ENCODE measurements around the gene DLAT. TPM values are rescaled to one million over a fixed set of nuclear protein-coding genes. Genes with fewer than 3 reads are reported as not detected.

DLAT gene
- total and polyA plus RNA-seq, 2 experiments from 2014 or later: 31.8 to 66.5 TPM

DNA sequence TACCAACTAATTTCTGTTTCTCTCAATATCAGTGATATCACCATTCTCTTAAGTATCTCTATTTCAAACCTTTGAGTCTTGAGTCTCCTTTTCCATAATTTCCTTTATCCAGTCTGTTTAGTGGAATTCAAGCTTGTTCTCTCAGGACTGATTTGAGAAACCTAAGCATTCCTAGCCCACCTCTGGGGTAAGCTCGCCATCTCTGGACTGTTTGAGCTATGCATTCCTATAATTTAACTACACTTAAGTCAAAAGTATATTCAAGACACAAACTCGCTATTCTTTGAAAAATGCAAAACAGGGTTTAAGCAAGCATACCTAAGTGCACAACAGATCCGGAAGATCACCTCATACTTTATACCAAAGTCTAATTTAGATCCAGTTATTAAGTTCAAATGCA lies 2.1 kb upstream of the DLAT start:
- Histone ChIP-seq H3K9me2 (ENCODE audit: insufficient read depth) (no peaks in the 10 kb centered on the region), H2AFZ (no peak overlapping the region), H3K79me2 (replicated peaks; ENCODE audit: insufficient read depth) (peaks cover 15% of the 10 kb centered on the region), H3K27ac (ENCODE audit: low read depth) (no peak overlapping the region), H3K4me1 (ENCODE audit: insufficient read depth) (peaks cover 6% of the 10 kb centered on the region; the same call in 1 of the 2 replicates), H3K27me3 (ENCODE audit: insufficient read depth) (no peaks in the 10 kb centered on the region), H4K20me1 (replicated peaks; ENCODE audit: insufficient read depth) (no peaks in the 10 kb centered on the region), H3F3A (replicated peaks; ENCODE audit: low read depth) (no peaks in the 10 kb centered on the region), H3K4me2 (no peak overlapping the region), H3K36me3 (ENCODE audit: insufficient read depth) (peaks cover under 1% of the 10 kb centered on the region; the same call in 1 of the 2 replicates), H3K4me3 (no peak overlapping the region)
- H3K4me3 Mint-ChIP-seq: peak overlapping the region; percentile 47; the same call in 2 of the 3 replicates
- peaks cover 11% of the 10 kb centered on the region for H3K27me3 Mint-ChIP-seq (ENCODE audit: insufficient read depth, low read depth, poor library complexity)
- ATAC-seq (no peak), DNase-seq (ENCODE audit: low spot score) (peak; percentile 9)
- H3K36me3 Mint-ChIP-seq (ENCODE audit: low read depth): peaks cover 12% of the 10 kb centered on the region
- H3K4me1 Mint-ChIP-seq: peaks cover 10% of the 10 kb centered on the region; the same call in 2 of the 3 replicates
- peaks cover 3% of the 10 kb centered on the region; the same call in 1 of the 3 replicates for H3K9me3 Mint-ChIP-seq
- TF ChIP-seq, protein P1, sequence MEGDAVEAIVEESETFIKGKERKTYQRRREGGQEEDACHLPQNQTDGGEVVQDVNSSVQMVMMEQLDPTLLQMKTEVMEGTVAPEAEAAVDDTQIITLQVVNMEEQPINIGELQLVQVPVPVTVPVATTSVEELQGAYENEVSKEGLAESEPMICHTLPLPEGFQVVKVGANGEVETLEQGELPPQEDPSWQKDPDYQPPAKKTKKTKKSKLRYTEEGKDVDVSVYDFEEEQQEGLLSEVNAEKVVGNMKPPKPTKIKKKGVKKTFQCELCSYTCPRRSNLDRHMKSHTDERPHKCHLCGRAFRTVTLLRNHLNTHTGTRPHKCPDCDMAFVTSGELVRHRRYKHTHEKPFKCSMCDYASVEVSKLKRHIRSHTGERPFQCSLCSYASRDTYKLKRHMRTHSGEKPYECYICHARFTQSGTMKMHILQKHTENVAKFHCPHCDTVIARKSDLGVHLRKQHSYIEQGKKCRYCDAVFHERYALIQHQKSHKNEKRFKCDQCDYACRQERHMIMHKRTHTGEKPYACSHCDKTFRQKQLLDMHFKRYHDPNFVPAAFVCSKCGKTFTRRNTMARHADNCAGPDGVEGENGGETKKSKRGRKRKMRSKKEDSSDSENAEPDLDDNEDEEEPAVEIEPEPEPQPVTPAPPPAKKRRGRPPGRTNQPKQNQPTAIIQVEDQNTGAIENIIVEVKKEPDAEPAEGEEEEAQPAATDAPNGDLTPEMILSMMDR (conservative IDR thresholded peaks at IDR 0.05; ENCODE audit: low read depth in 2 of 2): 0 out of 4 replicates have a peak, but pooled peaks of 1 of the 2 experiments have one; percentile 9
- no peak for TF ChIP-seq JUNB (IDR thresholded peaks at IDR 0.05; ENCODE audit: unreplicated experiment)
- no peak overlapping the region for H3K27ac Mint-ChIP-seq

DNA sequence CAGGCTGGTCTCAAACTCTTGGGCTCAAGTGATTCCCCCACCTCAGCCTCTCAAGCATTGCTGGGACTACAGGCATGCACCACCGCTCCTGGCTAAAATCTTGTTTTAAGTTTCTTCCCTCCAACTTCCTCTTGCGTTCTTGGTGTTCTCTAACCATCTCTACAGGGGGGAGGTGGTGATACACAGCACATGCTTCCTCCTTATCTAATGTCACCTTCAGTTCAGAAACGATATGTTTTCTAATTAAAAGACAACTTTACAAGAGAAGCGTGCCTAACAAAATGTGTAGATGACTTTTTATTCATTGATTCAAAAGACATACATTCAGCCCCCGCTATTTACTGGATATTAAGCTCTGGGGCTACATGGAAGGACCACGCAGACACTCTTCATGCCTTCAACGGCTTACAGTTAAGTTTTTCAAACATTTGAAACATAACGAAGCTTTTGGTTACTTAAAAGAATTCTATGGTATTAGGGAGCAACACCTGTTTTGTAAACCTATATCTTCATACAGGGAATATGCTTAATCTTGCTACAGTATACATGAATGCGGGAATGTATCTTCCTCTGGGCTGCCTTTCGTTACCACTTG lies 933 bp upstream of the DLAT start:
- Histone ChIP-seq H3K4me1 (ENCODE audit: insufficient read depth) (peaks cover 6% of the 10 kb centered on the region; the same call in 1 of the 2 replicates), H3F3A (replicated peaks; ENCODE audit: low read depth) (no peaks in the 10 kb centered on the region), H3K36me3 (ENCODE audit: insufficient read depth) (peaks cover 12% of the 10 kb centered on the region), H2AFZ (peak overlapping the region; percentile 30; the same call in 1 of the 2 replicates), H3K27me3 (ENCODE audit: insufficient read depth) (no peaks in the 10 kb centered on the region), H3K79me2 (replicated peaks; ENCODE audit: insufficient read depth) (peaks cover 24% of the 10 kb centered on the region), H3K4me3 (peak overlapping the region; percentile 94), H3K27ac (ENCODE audit: low read depth) (no peak overlapping the region), H3K4me2 (peak overlapping the region; percentile 76), H3K9me2 (ENCODE audit: insufficient read depth) (no peaks in the 10 kb centered on the region), H4K20me1 (replicated peaks; ENCODE audit: insufficient read depth) (peaks cover 3% of the 10 kb centered on the region)
- H3K27me3 Mint-ChIP-seq (ENCODE audit: insufficient read depth, low read depth, poor library complexity): peaks cover 11% of the 10 kb centered on the region
- DNase-seq (ENCODE audit: low spot score) (peak; percentile 52), ATAC-seq (peak; percentile 14)
- H3K27ac Mint-ChIP-seq: peak overlapping the region; percentile 100
- H3K4me1 Mint-ChIP-seq: peaks cover 10% of the 10 kb centered on the region; the same call in 2 of the 3 replicates
- peaks cover 23% of the 10 kb centered on the region for H3K36me3 Mint-ChIP-seq (ENCODE audit: low read depth)
- peaks cover 3% of the 10 kb centered on the region; the same call in 1 of the 3 replicates for H3K9me3 Mint-ChIP-seq
- peak overlapping the region; percentile 98 for H3K4me3 Mint-ChIP-seq
- TF ChIP-seq, protein P2, sequence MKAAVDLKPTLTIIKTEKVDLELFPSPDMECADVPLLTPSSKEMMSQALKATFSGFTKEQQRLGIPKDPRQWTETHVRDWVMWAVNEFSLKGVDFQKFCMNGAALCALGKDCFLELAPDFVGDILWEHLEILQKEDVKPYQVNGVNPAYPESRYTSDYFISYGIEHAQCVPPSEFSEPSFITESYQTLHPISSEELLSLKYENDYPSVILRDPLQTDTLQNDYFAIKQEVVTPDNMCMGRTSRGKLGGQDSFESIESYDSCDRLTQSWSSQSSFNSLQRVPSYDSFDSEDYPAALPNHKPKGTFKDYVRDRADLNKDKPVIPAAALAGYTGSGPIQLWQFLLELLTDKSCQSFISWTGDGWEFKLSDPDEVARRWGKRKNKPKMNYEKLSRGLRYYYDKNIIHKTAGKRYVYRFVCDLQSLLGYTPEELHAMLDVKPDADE (IDR thresholded peaks at IDR 0.05): no peak
- no peak for TF ChIP-seq ZNF331 (CRISPR knock-in tag; IDR thresholded peaks at IDR 0.05; ENCODE audit: low read depth)
- no peak for TF ChIP-seq EZH2 (IDR thresholded peaks at IDR 0.05; ENCODE audit: low read depth, unreplicated experiment)
- TF ChIP-seq, protein P1 (conservative IDR thresholded peaks at IDR 0.05; ENCODE audit: low read depth in 2 of 2): no peak
- no peak for TF ChIP-seq ZNF114 (CRISPR knock-in tag; IDR thresholded peaks at IDR 0.05)
- TF ChIP-seq, protein P3, sequence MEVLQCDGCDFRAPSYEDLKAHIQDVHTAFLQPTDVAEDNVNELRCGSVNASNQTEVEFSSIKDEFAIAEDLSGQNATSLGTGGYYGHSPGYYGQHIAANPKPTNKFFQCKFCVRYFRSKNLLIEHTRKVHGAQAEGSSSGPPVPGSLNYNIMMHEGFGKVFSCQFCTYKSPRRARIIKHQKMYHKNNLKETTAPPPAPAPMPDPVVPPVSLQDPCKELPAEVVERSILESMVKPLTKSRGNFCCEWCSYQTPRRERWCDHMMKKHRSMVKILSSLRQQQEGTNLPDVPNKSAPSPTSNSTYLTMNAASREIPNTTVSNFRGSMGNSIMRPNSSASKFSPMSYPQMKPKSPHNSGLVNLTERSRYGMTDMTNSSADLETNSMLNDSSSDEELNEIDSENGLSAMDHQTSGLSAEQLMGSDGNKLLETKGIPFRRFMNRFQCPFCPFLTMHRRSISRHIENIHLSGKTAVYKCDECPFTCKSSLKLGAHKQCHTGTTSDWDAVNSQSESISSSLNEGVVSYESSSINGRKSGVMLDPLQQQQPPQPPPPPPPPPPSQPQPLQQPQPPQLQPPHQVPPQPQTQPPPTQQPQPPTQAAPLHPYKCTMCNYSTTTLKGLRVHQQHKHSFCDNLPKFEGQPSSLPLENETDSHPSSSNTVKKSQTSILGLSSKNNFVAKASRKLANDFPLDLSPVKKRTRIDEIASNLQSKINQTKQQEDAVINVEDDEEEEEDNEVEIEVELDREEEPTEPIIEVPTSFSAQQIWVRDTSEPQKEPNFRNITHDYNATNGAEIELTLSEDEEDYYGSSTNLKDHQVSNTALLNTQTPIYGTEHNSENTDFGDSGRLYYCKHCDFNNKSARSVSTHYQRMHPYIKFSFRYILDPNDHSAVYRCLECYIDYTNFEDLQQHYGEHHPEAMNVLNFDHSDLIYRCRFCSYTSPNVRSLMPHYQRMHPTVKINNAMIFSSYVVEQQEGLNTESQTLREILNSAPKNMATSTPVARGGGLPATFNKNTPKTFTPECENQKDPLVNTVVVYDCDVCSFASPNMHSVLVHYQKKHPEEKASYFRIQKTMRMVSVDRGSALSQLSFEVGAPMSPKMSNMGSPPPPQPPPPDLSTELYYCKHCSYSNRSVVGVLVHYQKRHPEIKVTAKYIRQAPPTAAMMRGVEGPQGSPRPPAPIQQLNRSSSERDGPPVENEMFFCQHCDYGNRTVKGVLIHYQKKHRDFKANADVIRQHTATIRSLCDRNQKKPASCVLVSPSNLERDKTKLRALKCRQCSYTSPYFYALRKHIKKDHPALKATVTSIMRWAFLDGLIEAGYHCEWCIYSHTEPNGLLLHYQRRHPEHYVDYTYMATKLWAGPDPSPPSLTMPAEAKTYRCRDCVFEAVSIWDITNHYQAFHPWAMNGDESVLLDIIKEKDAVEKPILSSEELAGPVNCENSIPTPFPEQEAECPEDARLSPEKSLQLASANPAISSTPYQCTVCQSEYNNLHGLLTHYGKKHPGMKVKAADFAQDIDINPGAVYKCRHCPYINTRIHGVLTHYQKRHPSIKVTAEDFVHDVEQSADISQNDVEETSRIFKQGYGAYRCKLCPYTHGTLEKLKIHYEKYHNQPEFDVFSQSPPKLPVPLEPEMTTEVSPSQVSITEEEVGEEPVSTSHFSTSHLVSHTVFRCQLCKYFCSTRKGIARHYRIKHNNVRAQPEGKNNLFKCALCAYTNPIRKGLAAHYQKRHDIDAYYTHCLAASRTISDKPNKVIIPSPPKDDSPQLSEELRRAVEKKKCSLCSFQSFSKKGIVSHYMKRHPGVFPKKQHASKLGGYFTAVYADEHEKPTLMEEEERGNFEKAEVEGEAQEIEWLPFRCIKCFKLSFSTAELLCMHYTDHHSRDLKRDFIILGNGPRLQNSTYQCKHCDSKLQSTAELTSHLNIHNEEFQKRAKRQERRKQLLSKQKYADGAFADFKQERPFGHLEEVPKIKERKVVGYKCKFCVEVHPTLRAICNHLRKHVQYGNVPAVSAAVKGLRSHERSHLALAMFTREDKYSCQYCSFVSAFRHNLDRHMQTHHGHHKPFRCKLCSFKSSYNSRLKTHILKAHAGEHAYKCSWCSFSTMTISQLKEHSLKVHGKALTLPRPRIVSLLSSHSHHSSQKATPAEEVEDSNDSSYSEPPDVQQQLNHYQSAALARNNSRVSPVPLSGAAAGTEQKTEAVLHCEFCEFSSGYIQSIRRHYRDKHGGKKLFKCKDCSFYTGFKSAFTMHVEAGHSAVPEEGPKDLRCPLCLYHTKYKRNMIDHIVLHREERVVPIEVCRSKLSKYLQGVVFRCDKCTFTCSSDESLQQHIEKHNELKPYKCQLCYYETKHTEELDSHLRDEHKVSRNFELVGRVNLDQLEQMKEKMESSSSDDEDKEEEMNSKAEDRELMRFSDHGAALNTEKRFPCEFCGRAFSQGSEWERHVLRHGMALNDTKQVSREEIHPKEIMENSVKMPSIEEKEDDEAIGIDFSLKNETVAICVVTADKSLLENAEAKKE (CRISPR knock-in tag; IDR thresholded peaks at IDR 0.05): no peak
- TF ChIP-seq CREB1 (CRISPR knock-in tag; IDR thresholded peaks at IDR 0.05; ENCODE audit: low read depth): no peak
- TF ChIP-seq NANOG (IDR thresholded peaks at IDR 0.05; ENCODE audit: borderline replicate concordance): no peak
